Measurements from ENCODE around the gene POLR2F. TPM values are rescaled to one million over a fixed set of nuclear protein-coding genes. Genes with fewer than 3 reads are reported as not detected.

The POLR2F gene
- total RNA-seq (24.7 TPM), polyA plus RNA-seq (126 TPM)

DNA sequence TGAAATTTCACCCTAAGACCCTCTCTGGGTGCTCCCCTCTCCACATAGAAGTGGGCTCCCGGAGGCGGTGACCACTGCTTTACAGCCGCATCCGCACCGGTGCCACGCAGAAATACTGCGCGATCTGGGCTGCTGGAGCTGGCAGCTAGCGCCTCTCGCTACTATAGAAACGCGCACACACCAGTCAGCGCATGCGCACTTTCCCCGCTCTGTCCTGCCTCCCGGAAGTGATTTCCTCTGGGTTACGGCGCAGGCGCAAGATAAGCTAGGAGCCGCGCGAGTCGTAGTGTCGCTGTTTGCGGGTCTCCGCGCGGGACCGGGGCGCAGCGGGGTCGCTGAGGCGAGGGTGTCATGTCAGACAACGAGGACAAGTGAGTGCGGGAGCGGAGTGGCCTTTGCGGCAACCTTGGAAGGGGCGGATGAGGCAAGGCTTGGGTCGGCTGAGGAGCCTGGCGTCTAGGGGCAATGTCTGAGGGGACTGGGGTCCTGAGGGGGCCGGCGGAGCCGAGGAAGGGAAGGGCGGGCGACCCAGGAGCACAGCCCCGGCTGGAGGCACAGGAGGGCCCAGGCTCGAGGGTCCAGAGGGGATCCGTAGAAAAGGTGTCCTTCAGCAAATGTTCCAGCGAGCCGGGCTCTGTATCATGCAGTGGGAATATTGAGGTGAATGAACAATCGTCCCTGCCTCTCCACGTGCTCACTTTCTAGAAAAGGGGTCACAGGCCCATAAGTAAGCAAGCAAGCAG, at the start of gene POLR2F, which contains the start of gene C22orf23:
Gene POLR2F (plus strand): TSS at position 263 of the 743 bp plus-strand sequence. CDS start 89 bp downstream, at position 352.
Gene C22orf23 (minus strand): TSS at position 165 of the 743 bp plus-strand sequence. CDS start 452 bp downstream, outside the sequence.
- H3K4me3 ChIP-seq (ENCODE audit: low read depth, low read length) = peak within 1 kb of the TSS; percentile 79
- WGBS = under 1% methylated on average over 52 of the region's 52 CpGs
- H3K4me1 ChIP-seq (ENCODE audit: insufficient read depth) = no peaks in the 10 kb centered on the region
- peak within 1 kb of the TSS; percentile 68 for H3K27ac ChIP-seq (ENCODE audit: low read depth)
- H3K36me3 ChIP-seq (ENCODE audit: insufficient read depth) = no peaks in the 10 kb centered on the region
- peak; percentile 92 for DNase-seq (ENCODE audit: extremely low spot score)

DNA sequence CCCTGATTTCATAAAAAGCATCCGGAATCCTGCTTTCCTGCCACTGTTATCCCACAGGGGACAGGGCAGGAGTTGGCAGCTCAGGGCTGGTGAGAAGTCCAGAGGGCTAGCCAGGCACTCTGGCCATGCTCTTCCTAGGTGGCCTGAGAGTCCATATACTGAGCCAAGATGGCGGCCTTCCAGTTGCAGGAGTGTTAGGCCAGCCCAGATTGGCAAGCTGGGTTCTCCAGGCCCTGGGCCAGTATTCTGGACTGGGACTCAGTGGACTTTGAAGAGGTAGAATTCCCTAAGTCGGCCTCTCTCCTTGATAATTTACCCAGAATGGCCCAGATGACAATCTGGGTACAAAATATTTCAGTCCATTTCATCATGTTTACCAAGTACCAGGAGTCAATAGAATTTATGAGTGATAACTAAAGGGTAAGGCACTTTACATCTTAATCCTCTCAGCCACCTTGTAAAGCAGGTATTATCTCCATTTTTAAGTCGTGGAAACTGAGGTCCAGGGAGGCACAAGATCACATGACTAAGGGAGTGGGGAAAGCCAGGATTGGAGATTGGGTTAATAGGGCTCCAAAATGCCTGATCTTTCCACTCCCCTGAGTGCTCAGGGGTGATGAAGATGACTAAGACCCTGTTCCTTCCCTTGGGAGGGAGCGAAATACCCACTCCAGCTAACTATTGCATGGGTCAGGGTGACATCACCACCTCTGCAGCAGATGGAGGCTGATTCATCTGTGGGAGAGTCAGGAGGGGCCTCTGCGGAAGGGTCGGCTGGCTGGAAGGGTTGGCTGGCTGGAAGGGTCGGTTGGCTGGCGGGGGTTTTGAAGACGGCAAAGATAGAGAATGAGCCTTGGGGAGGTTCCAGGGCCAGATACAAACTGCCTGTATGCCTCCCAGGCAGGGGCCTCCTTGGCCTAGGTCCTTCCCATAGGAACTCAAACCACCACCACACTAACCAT, 48.6 kb upstream of the POLR2F start:
- 54% methylated on average over 10 of the region's 10 CpGs for WGBS
- Histone ChIP-seq H3K27ac (ENCODE audit: low read depth) (peak overlapping the region; percentile 84), H3K36me3 (ENCODE audit: insufficient read depth) (no peaks in the 10 kb centered on the region), H3K4me1 (ENCODE audit: insufficient read depth) (peaks cover 2% of the 10 kb centered on the region), H3K4me3 (ENCODE audit: low read depth, low read length) (peak overlapping the region; percentile 91)
- DNase-seq (ENCODE audit: extremely low spot score) = no peak

DNA sequence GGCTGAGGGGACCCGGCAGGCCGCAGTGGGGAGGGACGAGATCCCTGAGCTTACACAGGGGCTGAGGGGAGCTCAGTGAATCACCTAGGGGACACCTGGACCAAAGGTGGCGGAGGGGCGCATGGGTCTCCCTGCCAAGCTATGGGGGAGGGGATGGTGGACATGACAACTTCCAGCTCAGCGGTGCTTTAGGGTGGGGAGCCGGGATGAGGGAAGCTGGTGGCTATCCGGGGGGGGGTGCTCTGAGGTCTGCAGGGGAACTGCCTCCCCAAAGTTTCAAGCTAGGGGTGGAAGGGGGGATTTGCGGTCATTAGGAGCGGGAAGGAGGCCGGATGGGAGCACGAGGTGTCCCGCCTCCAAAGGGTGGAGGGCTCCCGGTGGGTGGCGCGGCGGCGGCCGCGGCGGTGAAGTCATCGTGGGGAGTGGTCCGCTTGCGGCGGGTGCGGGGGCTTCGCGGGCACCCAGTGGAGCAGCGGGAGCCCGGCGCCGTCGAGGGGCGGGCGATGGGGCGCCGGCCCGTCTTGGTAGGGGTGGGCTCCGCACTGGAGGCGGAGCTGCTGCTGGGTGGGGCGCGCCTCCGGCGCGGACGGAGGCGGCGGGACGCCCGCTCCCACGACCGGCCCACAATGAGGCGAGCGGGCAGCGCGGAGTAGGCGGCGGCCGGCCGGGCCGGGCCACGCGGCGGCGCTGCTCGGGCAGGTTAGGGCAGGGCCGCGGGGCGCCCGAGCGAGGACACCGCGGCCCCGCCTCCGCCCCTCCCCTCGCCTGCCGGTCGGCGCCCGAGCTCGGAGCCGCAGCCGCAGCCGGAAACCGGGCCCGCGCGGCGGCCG, 47.8 kb upstream of the POLR2F start, which contains the start of gene MICALL1:
Gene MICALL1 (plus strand): TSS at position 764 of the 830 bp plus-strand sequence. CDS start 126 bp downstream, outside the sequence.
- no peak for DNase-seq (ENCODE audit: extremely low spot score)
- Histone ChIP-seq H3K4me1 (ENCODE audit: insufficient read depth) (peaks cover 2% of the 10 kb centered on the region), H3K36me3 (ENCODE audit: insufficient read depth) (no peaks in the 10 kb centered on the region), H3K27ac (ENCODE audit: low read depth) (peak within 1 kb of the TSS; percentile 91), H3K4me3 (ENCODE audit: low read depth, low read length) (peak within 1 kb of the TSS; percentile 91)
- WGBS = 3% methylated on average over 88 of the region's 90 CpGs

DNA sequence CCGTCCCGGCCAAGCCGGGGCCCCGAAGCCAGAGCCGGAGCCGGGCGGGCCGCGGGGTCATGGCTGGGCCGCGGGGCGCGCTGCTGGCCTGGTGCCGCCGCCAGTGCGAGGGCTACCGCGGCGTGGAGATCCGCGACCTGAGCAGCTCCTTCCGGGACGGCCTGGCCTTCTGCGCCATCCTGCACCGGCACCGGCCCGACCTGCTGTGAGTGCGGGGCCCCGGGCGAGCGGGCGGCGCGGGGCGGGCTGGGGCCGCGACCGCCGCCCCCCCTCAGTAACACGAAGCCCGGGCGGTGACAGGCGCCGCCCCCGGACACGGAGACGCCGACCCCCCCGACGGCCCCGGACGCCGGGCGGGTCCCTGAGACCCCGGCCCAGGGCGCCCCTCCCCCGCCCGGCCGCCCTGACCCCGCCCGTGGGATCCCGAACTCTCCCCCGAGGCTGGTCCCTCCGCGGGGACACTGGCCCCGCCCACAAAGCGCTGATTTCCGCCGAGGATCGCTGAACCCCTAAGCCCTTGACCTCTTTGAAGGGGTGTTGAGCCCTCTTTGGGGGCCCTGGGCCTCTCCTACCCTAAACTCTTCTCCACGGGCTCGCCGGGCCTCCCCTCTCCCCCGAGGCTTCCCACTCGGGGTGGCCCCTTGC, 47.0 kb upstream of the POLR2F start:
- no peak for DNase-seq (ENCODE audit: extremely low spot score)
- peaks cover 2% of the 10 kb centered on the region for H3K4me1 ChIP-seq (ENCODE audit: insufficient read depth)

DNA sequence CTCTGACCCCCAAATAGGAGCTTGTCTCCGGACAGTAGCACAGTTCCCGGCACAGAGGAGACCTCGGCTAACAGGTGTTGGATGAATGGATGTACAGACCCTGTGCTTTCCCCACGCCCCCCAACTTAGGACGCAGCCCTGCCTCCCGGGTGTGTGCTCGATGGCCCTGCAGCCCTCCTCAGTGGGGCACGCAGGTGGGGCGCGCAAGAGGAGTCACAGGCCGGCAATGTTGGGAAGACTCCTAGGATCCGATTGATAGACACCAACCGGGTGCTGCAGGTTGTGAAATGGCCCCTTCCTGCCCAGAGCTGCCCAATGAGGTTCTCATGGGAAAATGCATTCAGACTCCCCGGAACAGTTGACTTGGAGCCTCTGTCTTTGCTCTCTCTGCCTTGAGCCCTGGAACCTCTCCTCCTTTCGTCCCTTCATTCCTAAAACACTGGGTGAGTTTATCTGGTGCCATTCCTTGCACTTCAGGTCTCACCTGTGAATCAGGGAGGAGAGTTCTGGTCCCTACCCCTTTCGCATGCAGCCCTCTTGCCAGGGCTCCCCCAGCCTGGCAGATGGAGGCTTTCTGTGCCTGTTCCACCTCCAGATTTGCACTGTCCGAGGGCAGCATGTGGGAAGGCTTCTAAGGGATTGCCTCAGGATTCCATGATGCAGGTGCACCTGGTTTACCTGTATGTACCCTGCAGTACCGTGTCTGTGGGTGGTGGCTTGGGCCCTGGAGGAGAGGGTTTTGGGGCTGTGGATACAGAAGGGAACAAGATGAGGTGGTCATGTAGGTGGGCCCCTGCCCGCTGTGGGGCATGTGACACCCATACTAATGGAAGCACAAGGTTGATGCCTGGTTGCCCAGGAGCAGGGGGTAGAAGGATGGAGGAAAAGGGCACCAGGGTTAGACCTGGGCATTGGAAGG, 46.2 kb upstream of the POLR2F start:
- WGBS = 29% methylated on average over 19 of the region's 19 CpGs
- Histone ChIP-seq H3K4me3 (ENCODE audit: low read depth, low read length) (peak overlapping the region; percentile 91), H3K27ac (ENCODE audit: low read depth) (peak overlapping the region; percentile 91), H3K4me1 (ENCODE audit: insufficient read depth) (peaks cover 2% of the 10 kb centered on the region), H3K36me3 (ENCODE audit: insufficient read depth) (no peaks in the 10 kb centered on the region)
- no peak for DNase-seq (ENCODE audit: extremely low spot score)

More for the DNA sequence above, 47.0 kb upstream of the POLR2F start:
- H3K27ac ChIP-seq (ENCODE audit: low read depth) = peak overlapping the region; percentile 91
- WGBS = 1% methylated on average over 69 of the region's 75 CpGs
- H3K36me3 ChIP-seq (ENCODE audit: insufficient read depth) = no peaks in the 10 kb centered on the region
- peak overlapping the region; percentile 91 for H3K4me3 ChIP-seq (ENCODE audit: low read depth, low read length)

DNA sequence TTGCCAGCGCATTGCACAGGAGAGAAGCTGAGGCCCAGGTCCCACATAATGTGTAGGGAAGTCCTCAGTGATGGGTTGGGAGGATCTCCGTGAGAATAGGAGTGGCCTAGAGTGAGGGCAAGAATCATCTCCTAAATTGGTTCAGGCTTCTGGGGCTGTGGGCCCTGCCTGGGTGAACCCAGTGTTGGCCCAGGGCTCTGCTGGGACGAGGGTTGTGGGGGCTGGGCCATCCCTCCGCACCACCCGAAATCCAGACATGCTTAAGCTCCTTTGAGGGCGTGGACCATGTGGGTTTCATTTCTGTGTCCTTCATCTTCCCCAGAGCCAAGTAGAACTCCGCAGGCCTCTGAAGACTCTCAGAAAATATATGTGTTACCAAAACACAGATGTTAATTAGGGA, 43.7 kb upstream of the POLR2F start:
- no peak for DNase-seq (ENCODE audit: extremely low spot score)
- no peak overlapping the region for H3K27ac ChIP-seq (ENCODE audit: low read depth)
- H3K36me3 ChIP-seq (ENCODE audit: insufficient read depth) = no peaks in the 10 kb centered on the region
- no peak overlapping the region for H3K4me3 ChIP-seq (ENCODE audit: low read depth, low read length)
- WGBS = 39% methylated on average over 7 of the region's 7 CpGs
- peaks cover 2% of the 10 kb centered on the region for H3K4me1 ChIP-seq (ENCODE audit: insufficient read depth)

DNA sequence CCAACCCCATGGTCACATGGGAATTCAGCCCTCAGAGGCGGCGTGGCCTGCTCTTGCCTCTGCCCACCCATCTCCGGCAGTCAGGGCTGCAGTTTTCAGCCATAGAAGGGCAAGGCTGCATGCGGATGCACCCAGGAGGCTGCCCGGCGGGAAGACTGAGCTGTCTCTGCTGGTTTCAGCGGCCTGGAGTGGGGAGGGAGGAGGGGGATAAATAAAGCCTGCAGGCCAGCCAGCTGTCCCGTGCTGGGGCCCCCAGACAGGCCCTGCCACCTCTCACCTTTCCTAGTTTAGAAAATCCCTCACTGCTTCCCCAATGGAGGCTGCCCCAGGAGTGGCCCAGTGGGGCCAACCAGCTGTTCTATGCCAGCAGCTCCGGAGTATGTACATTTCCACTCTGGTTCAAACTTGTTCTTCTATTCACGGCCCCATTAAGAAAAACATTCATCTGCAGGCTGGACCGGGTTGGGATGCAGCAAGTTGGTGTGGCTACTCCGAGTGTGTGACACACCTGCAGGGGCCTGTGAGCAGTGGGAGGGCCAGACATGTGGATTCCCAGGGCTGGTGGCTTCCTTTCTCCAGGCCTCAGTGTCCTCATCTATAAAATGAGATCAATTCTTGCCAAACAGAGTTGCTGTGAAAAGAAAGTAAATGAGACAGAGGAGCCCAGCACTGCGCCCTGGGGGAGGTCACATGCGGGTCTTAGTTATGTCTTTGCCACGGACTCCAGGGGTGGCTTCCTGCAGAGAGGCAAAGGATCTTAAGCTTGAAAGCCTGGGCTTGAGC, 42.4 kb upstream of the POLR2F start:
- H3K27ac ChIP-seq (ENCODE audit: low read depth) = no peak overlapping the region
- no peak overlapping the region for H3K4me3 ChIP-seq (ENCODE audit: low read depth, low read length)
- H3K4me1 ChIP-seq (ENCODE audit: insufficient read depth) = peaks cover 2% of the 10 kb centered on the region
- WGBS = 45% methylated on average over 15 of the region's 15 CpGs
- DNase-seq (ENCODE audit: extremely low spot score) = no peak
- peaks cover 2% of the 10 kb centered on the region for H3K36me3 ChIP-seq (ENCODE audit: insufficient read depth)

DNA sequence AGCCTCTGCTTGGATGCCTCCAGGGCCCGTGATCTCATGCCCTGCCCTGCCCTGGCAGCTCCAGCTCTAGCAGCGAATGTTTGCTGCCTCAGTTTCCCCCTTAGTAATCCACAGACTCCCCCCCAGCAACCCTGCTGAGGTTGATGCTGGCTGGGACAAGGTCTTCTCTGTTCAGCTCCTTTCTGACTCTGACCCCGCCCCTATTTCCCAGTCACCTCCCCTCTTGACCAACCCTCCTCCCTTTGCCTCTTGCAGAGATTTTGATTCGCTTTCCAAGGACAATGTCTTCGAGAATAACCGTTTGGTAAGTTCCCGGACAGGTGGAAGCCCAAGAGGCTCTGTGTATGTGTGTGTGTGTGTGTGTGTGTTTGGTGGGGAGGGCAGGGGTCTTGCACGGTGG, 41.8 kb upstream of the POLR2F start:
- Histone ChIP-seq H3K27ac (ENCODE audit: low read depth) (no peak overlapping the region), H3K36me3 (ENCODE audit: insufficient read depth) (peaks cover 4% of the 10 kb centered on the region), H3K4me1 (ENCODE audit: insufficient read depth) (peaks cover 2% of the 10 kb centered on the region), H3K4me3 (ENCODE audit: low read depth, low read length) (no peak overlapping the region)
- DNase-seq (ENCODE audit: extremely low spot score) = no peak
- WGBS = 60% methylated on average over 8 of the region's 8 CpGs

DNA sequence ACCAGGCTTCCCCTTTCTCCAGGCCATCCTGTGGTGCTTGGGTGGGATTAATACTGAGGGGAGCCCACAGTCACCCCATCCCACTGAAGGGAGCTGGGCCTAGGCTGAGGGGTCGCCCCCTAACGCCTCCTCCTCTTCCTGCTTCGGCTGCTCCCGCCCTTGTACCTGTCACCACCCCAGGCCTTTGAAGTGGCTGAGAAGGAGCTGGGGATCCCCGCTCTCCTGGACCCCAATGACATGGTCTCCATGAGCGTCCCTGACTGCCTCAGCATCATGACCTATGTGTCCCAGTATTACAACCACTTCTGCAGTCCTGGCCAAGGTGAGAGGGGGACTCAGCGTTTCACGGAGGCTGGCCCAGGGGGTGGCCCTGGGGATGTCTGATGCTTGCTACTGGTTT, 41.3 kb upstream of the POLR2F start:
- Histone ChIP-seq H3K36me3 (ENCODE audit: insufficient read depth) (peaks cover 4% of the 10 kb centered on the region), H3K4me1 (ENCODE audit: insufficient read depth) (peaks cover 2% of the 10 kb centered on the region), H3K4me3 (ENCODE audit: low read depth, low read length) (no peak overlapping the region), H3K27ac (ENCODE audit: low read depth) (no peak overlapping the region)
- no peak for DNase-seq (ENCODE audit: extremely low spot score)
- 75% methylated on average over 8 of the region's 8 CpGs for WGBS

DNA sequence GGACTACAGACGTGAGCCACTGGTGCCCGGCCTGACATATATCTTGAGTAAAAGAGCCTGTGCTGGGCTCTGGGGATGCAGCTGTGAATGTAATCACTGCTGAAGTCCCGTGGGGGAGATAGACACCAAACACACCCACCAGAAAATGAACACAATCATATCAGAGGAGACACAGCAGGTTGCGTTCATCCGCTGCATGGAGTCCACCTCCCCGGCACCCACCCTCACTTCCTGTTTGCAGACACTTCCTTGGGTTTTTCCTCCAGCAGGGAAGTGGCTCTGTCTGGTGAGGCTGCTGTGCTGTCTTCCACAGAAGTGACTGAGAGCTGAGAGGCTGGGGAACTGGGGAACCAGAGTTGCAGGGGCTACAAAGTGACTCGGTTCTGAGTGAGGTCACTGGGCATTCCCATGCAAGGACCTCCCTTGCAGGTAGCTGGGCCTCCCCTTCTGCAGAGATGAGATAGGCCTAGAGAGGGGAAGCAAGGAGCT, 40.2 kb upstream of the POLR2F start:
- WGBS = 78% methylated on average over 7 of the region's 7 CpGs
- Histone ChIP-seq H3K4me3 (ENCODE audit: low read depth, low read length) (no peak overlapping the region), H3K27ac (ENCODE audit: low read depth) (no peak overlapping the region), H3K4me1 (ENCODE audit: insufficient read depth) (no peaks in the 10 kb centered on the region), H3K36me3 (ENCODE audit: insufficient read depth) (peaks cover 7% of the 10 kb centered on the region)
- no peak for DNase-seq (ENCODE audit: extremely low spot score)

DNA sequence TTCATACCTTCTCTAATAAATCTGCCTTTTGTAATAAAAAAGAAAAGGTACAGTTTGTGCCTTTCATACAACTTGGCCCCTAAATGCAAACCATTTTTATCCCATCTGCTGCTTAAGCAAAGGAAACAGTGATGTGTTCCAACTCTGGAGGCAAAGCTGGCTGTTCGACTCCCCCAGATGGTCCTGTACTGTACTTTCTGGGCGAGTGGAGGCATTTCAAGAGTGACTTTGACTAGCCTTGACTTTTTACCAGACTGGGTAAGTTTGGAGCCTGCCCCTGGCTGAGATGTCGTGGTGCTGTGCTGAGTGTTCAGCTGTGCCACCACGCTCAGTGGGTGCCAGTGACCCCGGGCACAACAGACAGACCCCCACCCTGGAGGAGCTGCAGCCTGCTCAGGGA, 37.2 kb upstream of the POLR2F start:
- DNase-seq (ENCODE audit: extremely low spot score) = no peak
- Histone ChIP-seq H3K36me3 (ENCODE audit: insufficient read depth) (peaks cover 7% of the 10 kb centered on the region), H3K4me3 (ENCODE audit: low read depth, low read length) (no peak overlapping the region), H3K27ac (ENCODE audit: low read depth) (no peak overlapping the region), H3K4me1 (ENCODE audit: insufficient read depth) (no peaks in the 10 kb centered on the region)
- 91% methylated on average over 5 of the region's 5 CpGs for WGBS
